ENCODE results near the gene NFKB1. TPM values are rescaled to one million over a fixed set of nuclear protein-coding genes. Genes with fewer than 3 reads are reported as not detected.

The NFKB1 gene
- total RNA-seq, 5 donors from 2014 or later (not counting 1 experiment from before 2014, with no cell fraction given): 83.0 to 185 (median 92.1) TPM

GRCh38 chr4:102579794-102580462 lies 78.8 kb downstream of the NFKB1 start:
- H3K4me3 Mint-ChIP-seq: peak overlapping the region in 1 of 3 donors; percentile 4
- ATAC-seq (replicated peaks in 1 of 4): no peak
- WGBS (ENCODE audit: insufficient coverage): no CpG with 5 or more reads among the region's 2 CpGs

GRCh38 chr4:102580463-102580842 lies 79.3 kb downstream of the NFKB1 start:
- Histone ChIP-seq H3K36me3 (ENCODE audit: control insufficient read depth in 2 of 2, extremely low read depth in 1 of 2, insufficient read depth in 1 of 2, low read length in 1 of 2) (peaks cover 4 to 67% of the 10 kb centered on the region in 2 donors), H3K4me1 (ENCODE audit: control insufficient read depth in 1 of 2, extremely low read depth in 1 of 2, insufficient read depth in 2 of 2, low read length in 2 of 2) (peaks cover 6 to 9% of the 10 kb centered on the region in 2 experiments), H3K9me3 (no peaks in the 10 kb centered on the region), H3K4me3 (ENCODE audit: control insufficient read depth in 1 of 2, extremely low read depth in 1 of 2, low read length in 1 of 2) (no peak overlapping the region), H3K27me3 (replicated peaks in 1 of 2; ENCODE audit: control insufficient read depth in 2 of 2, extremely low read depth in 1 of 2, insufficient read depth in 2 of 2, low read length in 1 of 2) (no peaks in the 10 kb centered on the region), H3K27ac (ENCODE audit: low read length) (no peak overlapping the region)
- Mint-ChIP-seq H3K4me1 (peaks cover 57 to 67% (median 66%) of the 10 kb centered on the region in 3 donors), H3K27me3 (no peaks in the 10 kb centered on the region), H3K4me3 (peak overlapping the region in 1 of 3 donors; percentile 4), H3K9me3 (no peaks in the 10 kb centered on the region), H3K36me3 (peaks cover 70% of the 10 kb centered on the region), H3K27ac (peak overlapping the region; percentile 83 to 86)
- DNase-seq: no peak
- no CpG with 5 or more reads among the region's 1 CpG for WGBS (ENCODE audit: insufficient coverage)
- ChIA-PET CTCF (interaction anchor here in 1 of 2 donors (1.5 kb wide), 1 partner anchor 34 kb away, joined by 5 read pairs; no protein-coding TSS in a partner anchor), POLR2A (interaction anchor here (0.5 to 1.1 kb wide), 6 partner anchors 10 to 29 kb away, joined by 3 to 5 read pairs (median 3); no protein-coding TSS in a partner anchor)
- peak in 1 of 4 experiments; percentile 35 for ATAC-seq (replicated peaks in 1 of 4)

More at GRCh38 chr4:102579794-102580462, 78.8 kb downstream of the NFKB1 start:
- H3K27ac ChIP-seq (ENCODE audit: low read length): no peak overlapping the region
- no peaks in the 10 kb centered on the region for H3K9me3 ChIP-seq
- Mint-ChIP-seq H3K27me3 (no peaks in the 10 kb centered on the region), H3K4me1 (peaks cover 57 to 67% (median 66%) of the 10 kb centered on the region in 3 donors), H3K9me3 (no peaks in the 10 kb centered on the region), H3K36me3 (peaks cover 66% of the 10 kb centered on the region), H3K27ac (peak overlapping the region; percentile 83 to 86)
- no peaks in the 10 kb centered on the region for H3K27me3 ChIP-seq (replicated peaks in 1 of 2; ENCODE audit: control insufficient read depth in 2 of 2, extremely low read depth in 1 of 2, insufficient read depth in 2 of 2, low read length in 1 of 2)
- CTCF ChIA-PET: interaction anchor here in 1 of 2 donors (1.3 to 1.5 kb wide), 2 partner anchors 33 kb away, joined by 5 to 6 read pairs; no protein-coding TSS in a partner anchor
- no peak for DNase-seq
- peaks cover 4 to 64% of the 10 kb centered on the region in 2 donors for H3K36me3 ChIP-seq (ENCODE audit: control insufficient read depth in 2 of 2, extremely low read depth in 1 of 2, insufficient read depth in 1 of 2, low read length in 1 of 2)
- H3K4me1 ChIP-seq (ENCODE audit: control insufficient read depth in 1 of 2, extremely low read depth in 1 of 2, insufficient read depth in 2 of 2, low read length in 2 of 2): peaks cover 4 to 8% of the 10 kb centered on the region in 2 experiments
- POLR2A ChIA-PET: interaction anchor here (0.5 to 1.1 kb wide), 7 partner anchors 9 to 30 kb away, joined by 3 to 7 read pairs (median 3); no protein-coding TSS in a partner anchor
- H3K4me3 ChIP-seq (ENCODE audit: control insufficient read depth in 1 of 2, extremely low read depth in 1 of 2, low read length in 1 of 2): no peak overlapping the region

- Histone ChIP-seq H3K4me1 (ENCODE audit: control insufficient read depth in 1 of 2, extremely low read depth in 1 of 2, insufficient read depth in 2 of 2, low read length in 2 of 2) (peaks cover 28 to 39% of the 10 kb centered on the region in 2 experiments), H3K4me3 (ENCODE audit: control insufficient read depth in 1 of 2, extremely low read depth in 1 of 2, low read length in 1 of 2) (no peak overlapping the region), H3K27me3 (replicated peaks in 1 of 2; ENCODE audit: control insufficient read depth in 2 of 2, extremely low read depth in 1 of 2, insufficient read depth in 2 of 2, low read length in 1 of 2) (no peaks in the 10 kb centered on the region), H3K27ac (ENCODE audit: low read length) (no peak overlapping the region), H3K9me3 (no peaks in the 10 kb centered on the region), H3K36me3 (ENCODE audit: control insufficient read depth in 2 of 2, extremely low read depth in 1 of 2, insufficient read depth in 1 of 2, low read length in 1 of 2) (peaks cover 0 to 47% of the 10 kb centered on the region in 2 donors)
- WGBS (ENCODE audit: insufficient coverage): no CpG with 5 or more reads among the region's 1 CpG
- CTCF ChIA-PET: interaction anchor here (0.8 to 1.1 kb wide), 2 partner anchors 37 to 153 kb away, joined by 4 to 5 read pairs; no protein-coding TSS in a partner anchor
- Mint-ChIP-seq H3K4me3 (no peak overlapping the region), H3K4me1 (peaks cover 68 to 74% (median 72%) of the 10 kb centered on the region in 3 donors), H3K9me3 (no peaks in the 10 kb centered on the region), H3K36me3 (peaks cover 62% of the 10 kb centered on the region), H3K27ac (peak overlapping the region; percentile 19 to 84), H3K27me3 (no peaks in the 10 kb centered on the region)
- POLR2A ChIA-PET: interaction anchor here in 1 of 2 donors (0.7 kb wide), 1 partner anchor 20 kb away, joined by 4 read pairs; no protein-coding TSS in a partner anchor
- no peak for ATAC-seq (replicated peaks in 1 of 4)
- no peak for DNase-seq
Observed at GRCh38 chr4:102584091-102584490, 82.9 kb downstream of the NFKB1 start.

GRCh38 chr4:102585329-102585728 lies 84.2 kb downstream of the NFKB1 start:
- H3K9me3 Mint-ChIP-seq: no peaks in the 10 kb centered on the region
- ChIA-PET POLR2A (interaction anchor here (0.5 to 1.0 kb wide), 7 partner anchors 8 to 161 kb away, joined by 3 to 4 read pairs (median 3); no protein-coding TSS in a partner anchor), CTCF (interaction anchor here in 1 of 2 donors (0.7 to 0.8 kb wide), 2 partner anchors 35 to 137 kb away, joined by 3 read pairs; no protein-coding TSS in a partner anchor)
- Histone ChIP-seq H3K4me3 (ENCODE audit: control insufficient read depth in 1 of 2, extremely low read depth in 1 of 2, low read length in 1 of 2) (no peak overlapping the region), H3K27me3 (replicated peaks in 1 of 2; ENCODE audit: control insufficient read depth in 2 of 2, extremely low read depth in 1 of 2, insufficient read depth in 2 of 2, low read length in 1 of 2) (no peaks in the 10 kb centered on the region), H3K36me3 (ENCODE audit: control insufficient read depth in 2 of 2, extremely low read depth in 1 of 2, insufficient read depth in 1 of 2, low read length in 1 of 2) (peaks cover 0 to 38% of the 10 kb centered on the region in 2 donors), H3K9me3 (no peaks in the 10 kb centered on the region), H3K27ac (ENCODE audit: low read length) (peak overlapping the region; percentile 51), H3K4me1 (ENCODE audit: control insufficient read depth in 1 of 2, extremely low read depth in 1 of 2, insufficient read depth in 2 of 2, low read length in 2 of 2) (peaks cover 28 to 38% of the 10 kb centered on the region in 2 experiments)
- peak overlapping the region in 1 of 3 donors; percentile 50 for H3K4me3 Mint-ChIP-seq
- H3K27ac Mint-ChIP-seq: peak overlapping the region; percentile 91 to 94
- WGBS (ENCODE audit: insufficient coverage): no CpG with 5 or more reads among the region's 2 CpGs
- peaks cover 69 to 75% (median 72%) of the 10 kb centered on the region in 3 donors for H3K4me1 Mint-ChIP-seq
- DNase-seq: no peak
- ATAC-seq (replicated peaks in 1 of 4): no peak
- no peaks in the 10 kb centered on the region for H3K27me3 Mint-ChIP-seq
- peaks cover 64% of the 10 kb centered on the region for H3K36me3 Mint-ChIP-seq

- Histone ChIP-seq H3K9me3 (no peaks in the 10 kb centered on the region), H3K4me1 (ENCODE audit: control insufficient read depth in 1 of 2, extremely low read depth in 1 of 2, insufficient read depth in 2 of 2, low read length in 2 of 2) (peaks cover 28 to 38% of the 10 kb centered on the region in 2 experiments), H3K36me3 (ENCODE audit: control insufficient read depth in 2 of 2, extremely low read depth in 1 of 2, insufficient read depth in 1 of 2, low read length in 1 of 2) (peaks cover 3 to 38% of the 10 kb centered on the region in 2 donors), H3K27me3 (replicated peaks in 1 of 2; ENCODE audit: control insufficient read depth in 2 of 2, extremely low read depth in 1 of 2, insufficient read depth in 2 of 2, low read length in 1 of 2) (no peaks in the 10 kb centered on the region), H3K27ac (ENCODE audit: low read length) (peak overlapping the region; percentile 51), H3K4me3 (ENCODE audit: control insufficient read depth in 1 of 2, extremely low read depth in 1 of 2, low read length in 1 of 2) (no peak overlapping the region)
- Mint-ChIP-seq H3K36me3 (peaks cover 69% of the 10 kb centered on the region), H3K9me3 (peaks cover 0 to 3% (median 0%) of the 10 kb centered on the region in 3 donors), H3K27ac (peak overlapping the region; percentile 91 to 94), H3K4me3 (peak overlapping the region; percentile 7 to 50 (median 25)), H3K4me1 (peaks cover 72 to 80% (median 77%) of the 10 kb centered on the region in 3 donors), H3K27me3 (no peaks in the 10 kb centered on the region)
- WGBS (ENCODE audit: insufficient coverage): 79% methylated on average over 3 of the region's 4 CpGs
- ATAC-seq (replicated peaks in 1 of 4): peak; percentile 25 to 46 (median 36)
- no peak for DNase-seq
- ChIA-PET CTCF (interaction anchor here (0.6 to 1.1 kb wide), 5 partner anchors 36 to 138 kb away, joined by 3 read pairs; no protein-coding TSS in a partner anchor), POLR2A (interaction anchor here (0.5 to 1.0 kb wide), 5 partner anchors 10 to 295 kb away, joined by 3 read pairs; no protein-coding TSS in a partner anchor)
Observed at GRCh38 chr4:102586002-102586643, 85.0 kb downstream of the NFKB1 start.

Measured in T-cell (primary cell).